Neutrophil (primary cell): ENCODE data around the gene NR0B2.

Source experiments
- H3K27ac ChIP-seq: fragments of 200-600 bp; sonication (generic); 2 replicates; pipeline ENCODE4 v1.5.1; 2016; ENCODE audit warnings: mild to moderate bottlenecking, moderate library complexity
- H3K27me3 ChIP-seq: fragments of 200-600 bp; sonication (generic); 2 replicates; pipeline ENCODE4 v1.6.0; 2016; ENCODE audit warnings: mild to moderate bottlenecking
- H3K36me3 ChIP-seq: fragments of 200-600 bp; sonication (generic); 2 replicates; pipeline ENCODE4 v1.5.1; 2017
- H3K4me1 ChIP-seq, 2 experiments: fragments of 200-600 bp in 1 of 2; sonication (generic) in 1 of 2; 1 replicate in 1 of 2; 2 replicates in 1 of 2; pipeline versions ENCODE4 v1.5.1 to v1.6.1; 2013 to 2016; ENCODE audit warnings: low read depth in 1 of 2, low read length in 1 of 2, mild to moderate bottlenecking in 1 of 2, moderate library complexity in 1 of 2; ENCODE audit not compliant: control insufficient read depth in 1 of 2, insufficient read depth in 1 of 2
- H3K4me3 ChIP-seq, 2 experiments: fragments of 200-600 bp in 1 of 2; sonication (generic) in 1 of 2; 1 replicate in 1 of 2; 2 replicates in 1 of 2; pipeline ENCODE4 v1.5.1; 2013 to 2016; ENCODE audit warnings: low read depth in 1 of 2, low read length in 1 of 2, mild to moderate bottlenecking in 1 of 2, moderate library complexity in 1 of 2
- H3K9me3 ChIP-seq: fragments of 200-600 bp; sonication (generic); 2 replicates; pipeline ENCODE4 v1.5.1; 2016
- CTCF ChIP-seq: fragments of 200-600 bp; sonication (generic); IDR thresholded peaks from 2 replicates; pipeline ENCODE4 v1.5.1; 2016; ENCODE audit warnings: antibody characterized with exemption

NR0B2 gene

GRCh38 chr1:26910343-26911160 is 3.2 kb downstream of the NR0B2 start:
- Histone ChIP-seq H3K36me3 (no peaks in the 10 kb centered on the region), H3K27me3 (peaks cover 6% of the 10 kb centered on the region), H3K4me3 (no peak overlapping the region), H3K9me3 (no peaks in the 10 kb centered on the region), H3K27ac (no peak overlapping the region), H3K4me1 (no peaks in the 10 kb centered on the region)
- no peak for TF ChIP-seq CTCF

GRCh38 chr1:26909951-26910342 is 3.8 kb downstream of the NR0B2 start:
- TF ChIP-seq CTCF = no peak
- Histone ChIP-seq H3K4me1 (no peaks in the 10 kb centered on the region), H3K27ac (no peak overlapping the region), H3K36me3 (no peaks in the 10 kb centered on the region), H3K27me3 (peaks cover 9% of the 10 kb centered on the region), H3K4me3 (no peak overlapping the region), H3K9me3 (no peaks in the 10 kb centered on the region)

GRCh38 chr1:26907071-26907917 is 6.5 kb downstream of the NR0B2 start:
- Histone ChIP-seq H3K27me3 (peaks cover 9% of the 10 kb centered on the region), H3K27ac (no peak overlapping the region), H3K9me3 (no peaks in the 10 kb centered on the region), H3K4me1 (peaks cover 0 to 2% of the 10 kb centered on the region in 2 experiments), H3K36me3 (no peaks in the 10 kb centered on the region), H3K4me3 (no peak overlapping the region)
- no peak for TF ChIP-seq CTCF

- Histone ChIP-seq H3K9me3 (no peaks in the 10 kb centered on the region), H3K4me1 (peaks cover 19 to 30% of the 10 kb centered on the region in 2 experiments), H3K27ac (peak overlapping the region; percentile 91), H3K4me3 (peak overlapping the region; percentile 86 to 96), H3K27me3 (peaks cover 8% of the 10 kb centered on the region), H3K36me3 (peaks cover 12% of the 10 kb centered on the region)
- TF ChIP-seq CTCF = no peak
Measured at GRCh38 chr1:26900815-26901511, 12.8 kb downstream of the NR0B2 start.

- Histone ChIP-seq H3K36me3 (peaks cover 18% of the 10 kb centered on the region), H3K27ac (peak within 1 kb of the TSS; percentile 91), H3K4me3 (peak within 1 kb of the TSS; percentile 86 to 96), H3K4me1 (peaks cover 19 to 30% of the 10 kb centered on the region in 2 experiments), H3K9me3 (no peaks in the 10 kb centered on the region), H3K27me3 (peaks cover under 1% of the 10 kb centered on the region)
- peak; percentile 18 for TF ChIP-seq CTCF
Measured at GRCh38 chr1:26900001-26900814, 13.6 kb downstream of the NR0B2 start, which contains the start of gene GPATCH3. Gene GPATCH3 (minus strand): TSS chr1:26900467. CDS start chr1:26900442, 25 bp downstream.
